Ovary (tissue), 9 donors: ENCODE data around the gene TBCEL. TPM values are rescaled to one million over a fixed set of nuclear protein-coding genes. Genes with fewer than 3 reads are reported as not detected.

Experiments used
- DNase-seq, 5 donors: peaks; one replicate each; pipeline ENCODE4 v3.0.0-alpha.2; 2019 to 2020
- H3K27ac ChIP-seq, 2 donors: fragments of 200-600 bp; one replicate each; pipeline versions ENCODE4 v1.5.1 to v1.8.0; 2019 to 2022
- H3K27me3 ChIP-seq: fragments of 200-600 bp; one replicate; pipeline ENCODE4 v1.8.0; 2022
- H3K36me3 ChIP-seq: fragments of 200-600 bp; sonication (generic); one replicate; pipeline ENCODE4 v1.5.1; 2019
- H3K4me1 ChIP-seq: one replicate; pipeline ENCODE4 v1.8.1; 2013; ENCODE audit warnings: mild to moderate bottlenecking, moderate library complexity; ENCODE audit not compliant: insufficient read depth
- H3K4me3 ChIP-seq: fragments of 200-600 bp; sonication (generic); one replicate; pipeline ENCODE4 v1.5.1; 2017
- H3K9me3 ChIP-seq, 2 donors: fragments of 200-600 bp in 1 of 2; sonication (generic) in 1 of 2; one replicate each; pipeline versions ENCODE4 v1.5.1 to v1.8.1; 2013 to 2019; ENCODE audit warnings: mild to moderate bottlenecking in 1 of 2, moderate library complexity in 1 of 2
- CTCF ChIP-seq, 3 donors: fragments of 450-650 bp in 2 of 3; fragments of 200-600 bp in 1 of 3; IDR thresholded peaks; one replicate each; pipeline versions ENCODE4 v1.5.1 to v1.8.0; 2016 to 2022; ENCODE audit warnings: antibody characterized with exemption in 3 of 3, mild to moderate bottlenecking in 1 of 3
- EP300 ChIP-seq: sonication (generic); formaldehyde crosslinking; IDR thresholded peaks from one replicate; pipeline ENCODE4 v1.6.1; 2017; ENCODE audit warnings: antibody characterized with exemption
- POLR2A ChIP-seq: fragments of 450-650 bp; IDR thresholded peaks from one replicate; pipeline ENCODE4 v1.6.1; 2017; ENCODE audit warnings: antibody characterized with exemption, mild to moderate bottlenecking, moderate library complexity
- WGBS, 3 donors: extraction: QIAGEN DNeasy Blood & Tissue Kit in 1 of 3; methylation state at CpG; one replicate each; pipeline versions ENCODE4 v1.1.5 to v1.1.7; 2013 to 2017; 5-methylcytosine and 5-hydroxymethylcytosine counted together
- intact Hi-C, 4 donors: fragments of 100-400 bp; cut with DNase I; formaldehyde crosslinking; loops; one replicate each; pipeline versions ENCODE4 v1.11.0 to v1.15.1; 2022 to 2023
- polyA plus RNA-seq, 2 donors: library from polyadenylated mRNA; stranded (reverse); fragments of 200-250 nt in 1 of 2; fragments of 350-450 nt in 1 of 2; fragmentation: Illumina TruSeq in 1 of 2; extraction: RNeasy Lipid Tissue Mini Kit (QIAGEN cat#74804) in 1 of 2; gene quantifications; one replicate each; pipeline ENCODE4 v1.2.3, GENCODE V29; 2013 to 2014
- total RNA-seq, 7 donors: library from RNA; depleted of rRNA in 2 of 7; stranded (reverse); fragments of >200 nt in 2 of 7; fragmentation: NEBNext Ultra II Directional in 3 of 7; extraction: Animal tissue kit (Norgen Biotek cat#: 25700) in 3 of 7; gene quantifications; one replicate each; pipeline versions ENCODE4 v1.1.0 to v1.2.4, GENCODE V29; 2016 to 2023
- donor health status: DM: no; HTN: no; CAD: no; lungs with moderate emphysema.
- donor health status: DM: no; HTN: no; CAD: no.
- donor health status: Bipolar disorder and iron deficiency.
- donor health status: DM: yes; HTN: yes; CAD: no.
- donor health status: DM: no; HTN: no; CAD: no.
- donor health status: DM: yes; HTN: yes; CAD: no.

Gene TBCEL
- total and polyA plus RNA-seq, 9 donors, result 9.1 to 79.3 (median 45.8) TPM

GRCh38 chr11:121040614-121041002, 16.7 kb downstream of the TBCEL start:
- Histone ChIP-seq H3K36me3 (no peaks in the 10 kb centered on the region), H3K4me1 (peaks cover 8% of the 10 kb centered on the region), H3K4me3 (no peak overlapping the region), H3K9me3 (no peaks in the 10 kb centered on the region), H3K27ac (no peak overlapping the region), H3K27me3 (no peaks in the 10 kb centered on the region)
- intact Hi-C loops, result no loop called here
- 86 to 91% (median 89%) methylated on average over 3 of the region's 3 CpGs for WGBS, 3 donors
- no peak for DNase-seq
- TF ChIP-seq POLR2A, result no peak
- TF ChIP-seq EP300, result no peak
- no peak for TF ChIP-seq CTCF (IDR thresholded peaks at IDR 0.05)

GRCh38 chr11:121041072-121041471, 17.2 kb downstream of the TBCEL start:
- TF ChIP-seq EP300, result no peak
- Histone ChIP-seq H3K27ac (no peak overlapping the region), H3K4me3 (no peak overlapping the region), H3K4me1 (peaks cover 7% of the 10 kb centered on the region), H3K27me3 (no peaks in the 10 kb centered on the region), H3K9me3 (no peaks in the 10 kb centered on the region), H3K36me3 (no peaks in the 10 kb centered on the region)
- no peak for DNase-seq
- intact Hi-C loops, result no loop called here
- 92% methylated on average over 5 of the region's 5 CpGs for WGBS, 3 donors

- 71 to 77% (median 72%) methylated on average over 1 of the region's 1 CpG for WGBS, 3 donors
- H3K36me3 ChIP-seq, result no peaks in the 10 kb centered on the region
- H3K27ac ChIP-seq, result no peak overlapping the region
- no peaks in the 10 kb centered on the region for H3K27me3 ChIP-seq
- TF ChIP-seq CTCF (IDR thresholded peaks at IDR 0.05) (no peak), EP300 (no peak), POLR2A (no peak)
- H3K4me1 ChIP-seq, result peaks cover 5% of the 10 kb centered on the region
- H3K4me3 ChIP-seq, result no peak overlapping the region
- no peaks in the 10 kb centered on the region for H3K9me3 ChIP-seq
- intact Hi-C loops, result no loop called here
- no peak for DNase-seq
Observed at GRCh38 chr11:121042296-121042695, 18.4 kb downstream of the TBCEL start.

- H3K27ac ChIP-seq, result no peak overlapping the region
- no peaks in the 10 kb centered on the region for H3K4me1 ChIP-seq
- intact Hi-C loops, result no loop called here
- no peaks in the 10 kb centered on the region for H3K27me3 ChIP-seq
- no peak overlapping the region for H3K4me3 ChIP-seq
- H3K9me3 ChIP-seq, result no peaks in the 10 kb centered on the region
- DNase-seq, result no peak
- no peaks in the 10 kb centered on the region for H3K36me3 ChIP-seq
- TF ChIP-seq POLR2A, result no peak
- TF ChIP-seq EP300, result no peak
- no peak for TF ChIP-seq CTCF (IDR thresholded peaks at IDR 0.05)
- WGBS, 3 donors, result 89 to 97% (median 92%) methylated on average over 1 of the region's 1 CpG
Observed at GRCh38 chr11:121047926-121048325, 24.0 kb downstream of the TBCEL start.

GRCh38 chr11:121048464-121049233, 24.7 kb downstream of the TBCEL start:
- TF ChIP-seq POLR2A (no peak), CTCF (IDR thresholded peaks at IDR 0.05) (no peak), EP300 (no peak)
- H3K27me3 ChIP-seq, result no peaks in the 10 kb centered on the region
- WGBS, 3 donors, result 95 to 98% (median 98%) methylated on average over 3 of the region's 3 CpGs
- no peaks in the 10 kb centered on the region for H3K9me3 ChIP-seq
- no peak for DNase-seq
- no peak overlapping the region for H3K27ac ChIP-seq
- no peaks in the 10 kb centered on the region for H3K36me3 ChIP-seq
- H3K4me1 ChIP-seq, result no peaks in the 10 kb centered on the region
- intact Hi-C loops, result no loop called here
- no peak overlapping the region for H3K4me3 ChIP-seq
